Measurements from ENCODE around the gene TEKT5.

GRCh38 chr16:10609402-10609774 lies 85.3 kb downstream of the TEKT5 start:
- TF ChIP-seq CTCF (conservative IDR thresholded peaks at IDR 0.05; ENCODE audit: low read length) (no peak), EZH2phosphoT487 (IDR thresholded peaks at IDR 0.05; ENCODE audit: borderline replicate concordance) (no peak)
